Measurements from ENCODE around the gene ABCB6.

The ABCB6 gene

DNA sequence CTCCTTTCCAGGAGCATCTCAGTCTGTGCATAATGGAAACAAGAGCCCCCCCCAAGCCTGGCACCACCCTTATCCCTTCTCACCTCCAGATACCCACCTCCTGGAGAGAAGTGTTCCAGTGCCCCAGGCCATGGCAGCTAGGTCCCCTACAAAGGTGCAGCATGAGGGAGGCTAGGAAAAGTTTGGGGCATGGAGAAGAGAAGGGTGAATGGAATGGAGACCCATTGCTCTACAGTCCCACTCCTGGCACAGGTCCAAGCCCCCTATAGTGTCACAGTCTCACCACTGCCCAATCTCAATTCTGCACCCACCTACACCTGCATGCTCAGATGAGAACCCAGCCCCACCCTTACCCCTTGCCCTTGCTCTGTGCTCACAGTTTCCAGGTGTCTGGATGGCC, 49.8 kb downstream of the ABCB6 start:
- no peak for DNase-seq (ENCODE audit: low read depth)

DNA sequence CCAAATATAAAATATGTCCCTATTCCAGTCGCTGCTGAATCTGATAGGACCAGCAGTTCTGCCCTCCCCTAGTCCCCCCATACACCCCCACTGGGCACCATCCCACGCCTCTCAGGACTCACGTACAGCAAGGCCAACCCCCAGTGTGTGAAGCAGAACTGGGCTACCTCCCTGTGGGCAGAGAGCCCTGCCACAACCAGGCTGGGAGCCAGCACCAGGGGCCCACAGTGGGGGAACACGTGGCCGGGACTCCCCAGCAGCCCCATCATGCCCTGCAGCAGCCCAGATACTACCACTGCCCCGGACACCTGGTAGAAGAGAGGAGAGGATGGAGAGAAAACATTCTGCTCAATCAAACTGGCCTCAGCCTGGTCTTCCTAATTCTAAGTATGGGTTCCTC, 50.2 kb downstream of the ABCB6 start:
- DNase-seq (ENCODE audit: low read depth): no peak

DNA sequence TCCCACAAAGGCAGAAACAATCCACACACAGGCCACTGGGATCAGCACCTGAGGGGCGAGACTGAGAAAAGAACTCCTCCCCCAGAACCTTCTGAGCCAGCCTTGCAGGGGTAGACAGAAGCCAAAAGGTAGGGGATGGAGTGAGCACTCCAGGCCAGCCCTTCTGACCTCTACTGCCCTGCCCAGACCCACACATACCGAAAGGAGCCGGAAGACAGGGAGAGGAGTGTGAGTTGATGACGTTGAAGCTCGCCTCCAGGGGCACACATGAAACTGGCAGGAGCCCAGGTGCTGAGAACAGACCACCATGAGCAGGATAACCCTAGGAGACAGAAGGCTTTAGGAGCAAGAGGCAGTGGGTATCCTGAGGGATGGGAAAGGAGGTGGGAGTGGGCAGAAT, 50.8 kb downstream of the ABCB6 start:
- DNase-seq (ENCODE audit: low read depth): no peak

DNA sequence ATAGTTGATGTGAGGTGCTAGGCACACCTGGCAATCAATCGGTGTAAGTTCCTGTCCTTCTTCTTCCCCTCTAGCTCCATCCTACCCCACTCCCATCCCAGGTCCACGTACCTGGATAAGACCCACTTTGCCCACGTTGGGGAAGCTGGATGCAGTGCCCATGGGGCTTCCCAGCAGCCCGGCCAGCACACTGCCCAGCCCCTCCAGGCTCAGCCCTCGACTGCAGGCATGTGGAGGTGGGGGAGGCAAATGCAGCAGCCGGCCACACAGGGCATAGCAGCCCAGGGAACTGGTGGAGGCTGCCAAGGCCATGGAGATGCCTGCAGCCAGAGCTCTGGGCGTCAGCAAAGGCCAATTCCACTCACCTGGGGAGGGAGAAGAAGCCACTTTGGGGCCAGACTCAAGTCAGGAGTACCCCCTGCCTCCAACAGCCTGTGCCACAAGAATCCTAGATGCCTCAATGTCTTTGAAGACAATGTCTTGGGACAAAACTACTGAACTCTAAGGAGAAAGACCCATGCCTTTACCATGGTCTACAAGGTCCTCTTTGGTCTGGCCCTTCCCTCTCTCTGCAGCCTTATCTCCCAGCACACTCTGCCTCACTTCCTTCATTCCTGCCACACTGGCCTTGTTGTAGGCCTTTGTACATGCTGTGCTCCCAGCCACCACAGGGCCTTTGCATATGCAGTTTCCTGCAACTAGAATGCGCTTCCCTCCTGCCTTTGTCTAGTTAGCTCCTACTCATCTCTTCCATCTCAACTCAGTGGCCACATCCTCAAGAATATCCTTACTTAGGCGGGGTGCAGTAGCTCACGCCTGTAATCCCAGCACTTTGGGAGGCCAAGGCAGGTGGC, 53.5 kb downstream of the ABCB6 start:
- DNase-seq (ENCODE audit: low read depth): no peak

DNA sequence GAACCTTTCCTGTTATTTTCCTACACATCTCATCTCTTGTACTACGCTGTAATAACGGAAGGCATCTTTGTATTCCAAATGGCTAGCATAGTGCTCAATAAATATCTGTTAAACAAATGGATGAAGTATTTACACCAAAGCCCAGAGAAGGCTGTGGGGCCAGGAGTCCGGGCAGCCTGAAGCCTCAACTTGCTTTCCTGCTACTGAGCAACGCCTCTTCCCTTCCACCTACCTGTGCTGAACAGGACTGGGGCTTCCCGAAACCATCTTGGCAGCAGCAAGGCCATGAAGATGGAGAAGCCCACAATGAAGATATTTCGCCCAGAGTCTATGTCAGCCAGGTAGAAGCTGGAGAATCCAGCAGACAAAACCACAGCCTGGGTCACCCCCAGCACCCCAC, 55.6 kb downstream of the ABCB6 start:
- no peak for DNase-seq (ENCODE audit: low read depth)

DNA sequence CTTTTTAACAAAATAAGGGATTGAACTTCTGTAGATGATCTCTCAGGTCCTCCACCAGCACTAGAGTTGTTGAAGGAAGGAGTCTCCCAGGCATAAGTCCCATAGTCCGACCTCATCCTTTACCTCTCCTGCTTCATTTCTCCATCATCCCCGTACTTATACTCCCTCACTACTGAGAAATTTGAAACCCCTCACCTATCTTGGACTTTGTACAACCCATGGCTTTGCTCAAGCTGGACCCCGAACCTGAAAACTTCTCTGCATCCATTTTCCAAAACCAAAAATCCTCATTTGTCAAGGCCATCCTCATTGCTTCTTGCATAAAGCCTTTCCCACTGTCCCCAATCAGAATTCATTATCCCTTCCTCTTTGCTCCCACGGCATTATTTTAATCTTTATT, 57.7 kb downstream of the ABCB6 start:
- DNase-seq (ENCODE audit: low read depth): no peak

DNA sequence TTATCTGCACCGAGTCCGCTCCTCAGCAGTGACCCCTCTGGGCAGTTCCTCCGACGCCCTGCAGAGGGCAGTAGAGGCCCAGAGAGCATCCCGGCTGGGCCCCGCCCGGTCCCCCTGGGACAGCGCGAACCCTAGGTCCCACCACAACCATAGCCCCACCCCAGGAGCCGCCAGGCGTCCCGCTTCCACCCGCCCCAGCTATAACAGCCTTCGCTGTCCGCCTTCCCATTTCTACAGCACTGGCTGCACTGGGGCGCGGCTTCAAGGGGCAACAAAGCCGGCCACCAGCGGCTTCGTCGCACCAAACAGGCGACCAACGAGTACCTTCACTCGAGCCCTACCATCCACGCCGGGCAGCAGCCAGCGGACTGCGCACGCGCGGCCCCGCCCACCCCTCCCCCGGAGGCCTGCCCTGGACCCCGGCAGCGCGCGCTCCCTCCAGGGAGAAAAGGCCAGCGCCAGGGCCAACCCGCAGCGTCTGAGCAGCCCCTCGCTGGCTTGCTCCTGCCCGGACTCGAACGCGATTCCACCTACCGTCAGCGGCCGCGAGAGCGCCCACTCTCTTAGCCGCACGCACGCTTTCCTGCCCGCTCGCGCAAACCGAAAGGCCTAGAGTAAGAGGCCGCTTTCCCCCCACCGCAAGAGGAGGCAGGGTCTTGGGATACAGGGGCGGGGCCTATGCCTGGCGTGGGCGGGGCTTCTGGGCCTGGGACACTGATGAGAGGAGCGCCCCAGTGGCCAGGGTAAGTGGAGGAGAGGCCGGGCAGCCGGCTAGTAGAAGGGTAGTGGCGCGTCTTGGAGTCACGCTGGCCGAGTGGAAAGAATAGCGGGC, 58.4 kb downstream of the ABCB6 start, which contains the start of gene NHEJ1:
Gene NHEJ1, minus strand, starts transcription at position 630 of the 832 bp plus-strand sequence. CDS start 2,453 bp downstream, outside the sequence.
- no peak for DNase-seq (ENCODE audit: low read depth)

Measured in HS-27A (cell line).